ENCODE data around the gene PTPRT.

Gene PTPRT

GRCh38 chr20:43006651-43007375 lies 182.9 kb downstream of the PTPRT start:
- H3K27me3 ChIP-seq (ENCODE audit: control insufficient read depth, insufficient read depth, low read length) = no peaks in the 10 kb centered on the region

GRCh38 chr20:43003318-43003944 lies 186.3 kb downstream of the PTPRT start:
- H3K36me3 ChIP-seq (ENCODE audit: control insufficient read depth, insufficient read depth, low read length) = no peaks in the 10 kb centered on the region
- no peak overlapping the region for H3K9ac ChIP-seq (ENCODE audit: low read length)
- H3K27me3 ChIP-seq (ENCODE audit: control insufficient read depth, insufficient read depth, low read length) = no peaks in the 10 kb centered on the region
- H3K4me3 ChIP-seq (ENCODE audit: low read length) = no peak overlapping the region
- H3K4me1 ChIP-seq (ENCODE audit: control insufficient read depth, insufficient read depth, low read length) = no peaks in the 10 kb centered on the region
- no peak overlapping the region for H3K27ac ChIP-seq (ENCODE audit: low read depth, low read length)

More at GRCh38 chr20:43006651-43007375, 182.9 kb downstream of the PTPRT start:
- Histone ChIP-seq H3K9ac (ENCODE audit: low read length) (no peak overlapping the region), H3K36me3 (ENCODE audit: control insufficient read depth, insufficient read depth, low read length) (no peaks in the 10 kb centered on the region), H3K4me1 (ENCODE audit: control insufficient read depth, insufficient read depth, low read length) (no peaks in the 10 kb centered on the region), H3K27ac (ENCODE audit: low read depth, low read length) (no peak overlapping the region), H3K4me3 (ENCODE audit: low read length) (no peak overlapping the region)

GRCh38 chr20:42996141-42996540 lies 193.6 kb downstream of the PTPRT start:
- Histone ChIP-seq H3K9ac (ENCODE audit: low read length) (no peak overlapping the region), H3K27me3 (ENCODE audit: control insufficient read depth, insufficient read depth, low read length) (no peaks in the 10 kb centered on the region), H3K27ac (ENCODE audit: low read depth, low read length) (no peak overlapping the region), H3K36me3 (ENCODE audit: control insufficient read depth, insufficient read depth, low read length) (no peaks in the 10 kb centered on the region), H3K4me3 (ENCODE audit: low read length) (no peak overlapping the region), H3K4me1 (ENCODE audit: control insufficient read depth, insufficient read depth, low read length) (no peaks in the 10 kb centered on the region)

GRCh38 chr20:42988319-42988718 lies 201.4 kb downstream of the PTPRT start:
- Histone ChIP-seq H3K9ac (ENCODE audit: low read length) (no peak overlapping the region), H3K4me1 (ENCODE audit: control insufficient read depth, insufficient read depth, low read length) (no peaks in the 10 kb centered on the region), H3K27ac (ENCODE audit: low read depth, low read length) (no peak overlapping the region), H3K27me3 (ENCODE audit: control insufficient read depth, insufficient read depth, low read length) (no peaks in the 10 kb centered on the region), H3K36me3 (ENCODE audit: control insufficient read depth, insufficient read depth, low read length) (no peaks in the 10 kb centered on the region), H3K4me3 (ENCODE audit: low read length) (no peak overlapping the region)

- H3K4me1 ChIP-seq (ENCODE audit: control insufficient read depth, insufficient read depth, low read length) = no peaks in the 10 kb centered on the region
- H3K27ac ChIP-seq (ENCODE audit: low read depth, low read length) = no peak overlapping the region
- no peak overlapping the region for H3K9ac ChIP-seq (ENCODE audit: low read length)
- no peaks in the 10 kb centered on the region for H3K36me3 ChIP-seq (ENCODE audit: control insufficient read depth, insufficient read depth, low read length)
- no peaks in the 10 kb centered on the region for H3K27me3 ChIP-seq (ENCODE audit: control insufficient read depth, insufficient read depth, low read length)
- H3K4me3 ChIP-seq (ENCODE audit: low read length) = no peak overlapping the region
Observed at GRCh38 chr20:42987376-42988114, 202.2 kb downstream of the PTPRT start.

- H3K27me3 ChIP-seq (ENCODE audit: control insufficient read depth, insufficient read depth, low read length) = no peaks in the 10 kb centered on the region
- no peaks in the 10 kb centered on the region for H3K36me3 ChIP-seq (ENCODE audit: control insufficient read depth, insufficient read depth, low read length)
- H3K4me3 ChIP-seq (ENCODE audit: low read length) = no peak overlapping the region
- no peak overlapping the region for H3K27ac ChIP-seq (ENCODE audit: low read depth, low read length)
- no peaks in the 10 kb centered on the region for H3K4me1 ChIP-seq (ENCODE audit: control insufficient read depth, insufficient read depth, low read length)
- H3K9ac ChIP-seq (ENCODE audit: low read length) = no peak overlapping the region
Observed at GRCh38 chr20:42986143-42986773, 203.4 kb downstream of the PTPRT start.

- no peak overlapping the region for H3K4me3 ChIP-seq (ENCODE audit: low read length)
- H3K36me3 ChIP-seq (ENCODE audit: control insufficient read depth, insufficient read depth, low read length) = no peaks in the 10 kb centered on the region
- no peaks in the 10 kb centered on the region for H3K4me1 ChIP-seq (ENCODE audit: control insufficient read depth, insufficient read depth, low read length)
- no peak overlapping the region for H3K9ac ChIP-seq (ENCODE audit: low read length)
- H3K27ac ChIP-seq (ENCODE audit: low read depth, low read length) = no peak overlapping the region
- H3K27me3 ChIP-seq (ENCODE audit: control insufficient read depth, insufficient read depth, low read length) = no peaks in the 10 kb centered on the region
Observed at GRCh38 chr20:42985628-42986027, 204.1 kb downstream of the PTPRT start.

GRCh38 chr20:42982218-42982617 lies 207.5 kb downstream of the PTPRT start:
- Histone ChIP-seq H3K27me3 (ENCODE audit: control insufficient read depth, insufficient read depth, low read length) (no peaks in the 10 kb centered on the region), H3K4me1 (ENCODE audit: control insufficient read depth, insufficient read depth, low read length) (no peaks in the 10 kb centered on the region), H3K27ac (ENCODE audit: low read depth, low read length) (no peak overlapping the region), H3K4me3 (ENCODE audit: low read length) (no peak overlapping the region), H3K9ac (ENCODE audit: low read length) (no peak overlapping the region), H3K36me3 (ENCODE audit: control insufficient read depth, insufficient read depth, low read length) (no peaks in the 10 kb centered on the region)

- Histone ChIP-seq H3K36me3 (ENCODE audit: control insufficient read depth, insufficient read depth, low read length) (no peaks in the 10 kb centered on the region), H3K9ac (ENCODE audit: low read length) (no peak overlapping the region), H3K27me3 (ENCODE audit: control insufficient read depth, insufficient read depth, low read length) (no peaks in the 10 kb centered on the region), H3K4me3 (ENCODE audit: low read length) (no peak overlapping the region), H3K27ac (ENCODE audit: low read depth, low read length) (no peak overlapping the region), H3K4me1 (ENCODE audit: control insufficient read depth, insufficient read depth, low read length) (no peaks in the 10 kb centered on the region)
Observed at GRCh38 chr20:42981253-42981652, 208.5 kb downstream of the PTPRT start.

GRCh38 chr20:42979720-42980119 lies 210.0 kb downstream of the PTPRT start:
- H3K9ac ChIP-seq (ENCODE audit: low read length) = no peak overlapping the region

GRCh38 chr20:42978184-42978974 lies 211.3 kb downstream of the PTPRT start:
- Histone ChIP-seq H3K4me1 (ENCODE audit: control insufficient read depth, insufficient read depth, low read length) (no peaks in the 10 kb centered on the region), H3K27ac (ENCODE audit: low read depth, low read length) (no peak overlapping the region), H3K9ac (ENCODE audit: low read length) (no peak overlapping the region), H3K27me3 (ENCODE audit: control insufficient read depth, insufficient read depth, low read length) (no peaks in the 10 kb centered on the region), H3K36me3 (ENCODE audit: control insufficient read depth, insufficient read depth, low read length) (no peaks in the 10 kb centered on the region), H3K4me3 (ENCODE audit: low read length) (no peak overlapping the region)

More at GRCh38 chr20:42979720-42980119, 210.0 kb downstream of the PTPRT start:
- H3K27me3 ChIP-seq (ENCODE audit: control insufficient read depth, insufficient read depth, low read length) = no peaks in the 10 kb centered on the region
- no peak overlapping the region for H3K27ac ChIP-seq (ENCODE audit: low read depth, low read length)
- no peaks in the 10 kb centered on the region for H3K36me3 ChIP-seq (ENCODE audit: control insufficient read depth, insufficient read depth, low read length)
- no peak overlapping the region for H3K4me3 ChIP-seq (ENCODE audit: low read length)
- H3K4me1 ChIP-seq (ENCODE audit: control insufficient read depth, insufficient read depth, low read length) = no peaks in the 10 kb centered on the region

GRCh38 chr20:42975974-42976373 lies 213.7 kb downstream of the PTPRT start:
- no peaks in the 10 kb centered on the region for H3K27me3 ChIP-seq (ENCODE audit: control insufficient read depth, insufficient read depth, low read length)
- no peak overlapping the region for H3K9ac ChIP-seq (ENCODE audit: low read length)
- no peak overlapping the region for H3K4me3 ChIP-seq (ENCODE audit: low read length)
- no peaks in the 10 kb centered on the region for H3K4me1 ChIP-seq (ENCODE audit: control insufficient read depth, insufficient read depth, low read length)
- no peaks in the 10 kb centered on the region for H3K36me3 ChIP-seq (ENCODE audit: control insufficient read depth, insufficient read depth, low read length)
- no peak overlapping the region for H3K27ac ChIP-seq (ENCODE audit: low read depth, low read length)

Measured in rectal smooth muscle tissue (tissue), 1 donor.